MCF 10A (cell line): ENCODE data around the gene CRHR1. TPM values are rescaled to one million over a fixed set of nuclear protein-coding genes. Genes with fewer than 3 reads are reported as not detected.

Experiments
- BruUV-seq: library from RNA; stranded (reverse); fragments of 400-500 nt; replicated peaks from 2 replicates; lab custom pipeline; 2021; lab: Mats Ljungman, UMichigan
- CTCF ChIA-PET: fragments of 300-600 bp; sonication (Branson Sonifier 250); formaldehyde crosslinking; extraction: SDS; loops from one replicate; lab custom pipeline; 2021; ENCODE audit warnings: antibody characterized with exemption, inconsistent platforms; lab: Yijun Ruan, JAX
- POLR2A ChIA-PET: fragments of 300-600, 350-650 bp; sonication (Branson Sonifier 250); formaldehyde crosslinking; extraction: SDS; loops from one replicate; lab custom pipeline; 2020; ENCODE audit warnings: antibody characterized with exemption, inconsistent platforms; lab: Yijun Ruan, JAX
- DNase-seq: peaks from one replicate; pipeline ENCODE4 v3.0.0-alpha.2; 2018; ENCODE audit not compliant: unreplicated experiment
- H3K27ac Mint-ChIP-seq: one replicate; pipeline ENCODE4 v1.8.0; 2022; ENCODE audit warnings: mild to moderate bottlenecking, low read depth, mixed read lengths; ENCODE audit not compliant: unreplicated experiment
- H3K27me3 Mint-ChIP-seq: one replicate; pipeline ENCODE4 v1.8.0; 2022; ENCODE audit warnings: mixed read lengths; ENCODE audit not compliant: insufficient read depth, unreplicated experiment
- H3K36me3 Mint-ChIP-seq: one replicate; pipeline ENCODE4 v1.8.0; 2022; ENCODE audit warnings: mild to moderate bottlenecking, moderate library complexity, mixed read lengths; ENCODE audit not compliant: insufficient read depth, unreplicated experiment
- H3K4me1 Mint-ChIP-seq: one replicate; pipeline ENCODE4 v1.8.0; 2022; ENCODE audit warnings: mixed read lengths; ENCODE audit not compliant: insufficient read depth, unreplicated experiment
- H3K4me3 Mint-ChIP-seq: one replicate; pipeline ENCODE4 v1.8.0; 2022; ENCODE audit warnings: mild to moderate bottlenecking, moderate library complexity, mixed read lengths; ENCODE audit not compliant: unreplicated experiment
- H3K9me3 Mint-ChIP-seq: one replicate; pipeline ENCODE4 v1.8.0; 2022; ENCODE audit warnings: mixed read lengths; ENCODE audit not compliant: unreplicated experiment
- CTCF ChIP-seq: fragments of 200-600 bp; IDR thresholded peaks from one replicate; pipeline ENCODE4 v1.8.0; 2022; ENCODE audit warnings: antibody characterized with exemption, mild to moderate bottlenecking; ENCODE audit not compliant: unreplicated experiment
- intact Hi-C: fragments of 100-400 bp; cut with micrococcal nuclease; formaldehyde crosslinking; loops from 2 replicates; pipeline ENCODE4 v1.14.1; 2022
- total RNA-seq: library from RNA; stranded (reverse); gene quantifications from 2 replicates; pipeline ENCODE4 v1.2.3, GENCODE V29; 2022

Gene CRHR1
- total RNA-seq, 1 experiment from 2014 or later: not detected

- intact Hi-C loops: loop anchor here (1.0 kb wide), 1 partner anchor 155 kb away; no protein-coding TSS in a partner anchor
- no TSS peak for BruUV-seq
- ChIA-PET POLR2A (no interaction called here), CTCF (interaction anchor here (0.9 to 1.0 kb wide), 2 partner anchors 11 to 155 kb away, joined by 3 read pairs; no protein-coding TSS in a partner anchor)
- H3K4me1 Mint-ChIP-seq: peaks cover 7% of the 10 kb centered on the region
- no peak overlapping the region for H3K27ac Mint-ChIP-seq
- no peaks in the 10 kb centered on the region for H3K9me3 Mint-ChIP-seq
- DNase-seq: peak; percentile 22
- TF ChIP-seq CTCF: no peak
- peaks cover 5% of the 10 kb centered on the region for H3K36me3 Mint-ChIP-seq
- peaks cover 79% of the 10 kb centered on the region for H3K27me3 Mint-ChIP-seq
- no peak overlapping the region for H3K4me3 Mint-ChIP-seq
Observed at GRCh38 chr17:45794840-45795239, 10.7 kb downstream of the CRHR1 start.

DNA sequence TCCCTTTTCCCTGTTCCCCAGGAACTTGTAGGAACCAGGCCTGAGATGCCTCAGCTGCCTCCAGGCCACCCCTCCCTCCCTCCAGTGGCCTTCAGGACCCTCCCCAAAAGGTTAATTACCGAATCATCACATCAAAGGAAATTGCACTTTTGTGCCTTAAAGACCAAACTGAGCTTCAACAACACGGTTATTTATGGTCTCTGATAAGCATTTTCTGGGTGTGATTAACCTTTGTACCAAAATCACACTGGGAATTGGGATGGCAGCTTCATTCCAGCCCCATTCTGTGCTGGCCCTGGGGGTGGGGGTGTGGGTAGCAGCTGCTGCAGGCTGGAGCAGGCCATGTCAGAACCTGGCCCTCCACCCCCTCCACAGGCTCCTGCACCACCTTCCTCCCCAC is 16.7 kb downstream of the CRHR1 start:
- Mint-ChIP-seq H3K27ac (no peak overlapping the region), H3K27me3 (peaks cover 75% of the 10 kb centered on the region), H3K4me3 (no peak overlapping the region), H3K9me3 (no peaks in the 10 kb centered on the region), H3K4me1 (no peaks in the 10 kb centered on the region), H3K36me3 (no peaks in the 10 kb centered on the region)
- BruUV-seq: no TSS peak
- DNase-seq: no peak
- intact Hi-C loops: no loop called here
- no peak for TF ChIP-seq CTCF
- CTCF ChIA-PET: interaction anchor here (0.7 kb wide), 1 partner anchor 202 kb away, joined by 3 read pairs; no protein-coding TSS in a partner anchor
- POLR2A ChIA-PET: interaction anchor here (0.6 to 0.7 kb wide), 2 partner anchors 61 to 706 kb away, joined by 3 read pairs; no protein-coding TSS in a partner anchor

DNA sequence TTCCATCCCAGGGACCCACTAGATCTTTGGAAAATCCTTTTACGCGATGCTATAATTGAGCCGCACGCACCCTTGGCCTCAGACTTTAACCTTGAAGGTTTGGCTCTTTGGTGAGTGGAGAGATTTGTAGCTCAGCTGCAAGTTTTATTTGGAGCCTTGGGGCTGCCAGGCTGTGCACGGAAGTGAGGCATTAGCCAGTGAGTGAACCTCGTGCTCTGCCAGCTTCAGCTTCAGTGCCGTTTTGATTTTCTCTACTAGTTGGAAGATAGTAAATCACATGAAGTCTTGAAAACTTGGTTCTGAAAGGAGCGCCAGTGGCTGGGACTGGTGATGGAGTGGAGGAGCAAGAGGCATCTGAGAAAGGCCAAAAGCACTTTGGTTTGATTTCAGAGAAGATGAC is 17.3 kb downstream of the CRHR1 start:
- no peak for DNase-seq
- BruUV-seq: no TSS peak
- no peaks in the 10 kb centered on the region for H3K9me3 Mint-ChIP-seq
- H3K4me1 Mint-ChIP-seq: no peaks in the 10 kb centered on the region
- intact Hi-C loops: no loop called here
- no peak overlapping the region for H3K27ac Mint-ChIP-seq
- H3K27me3 Mint-ChIP-seq: peaks cover 75% of the 10 kb centered on the region
- TF ChIP-seq CTCF: no peak
- ChIA-PET CTCF (no interaction called here), POLR2A (interaction anchor here (0.7 kb wide), 1 partner anchor 60 kb away, joined by 3 read pairs; no protein-coding TSS in a partner anchor)
- H3K36me3 Mint-ChIP-seq: no peaks in the 10 kb centered on the region
- no peak overlapping the region for H3K4me3 Mint-ChIP-seq

DNA sequence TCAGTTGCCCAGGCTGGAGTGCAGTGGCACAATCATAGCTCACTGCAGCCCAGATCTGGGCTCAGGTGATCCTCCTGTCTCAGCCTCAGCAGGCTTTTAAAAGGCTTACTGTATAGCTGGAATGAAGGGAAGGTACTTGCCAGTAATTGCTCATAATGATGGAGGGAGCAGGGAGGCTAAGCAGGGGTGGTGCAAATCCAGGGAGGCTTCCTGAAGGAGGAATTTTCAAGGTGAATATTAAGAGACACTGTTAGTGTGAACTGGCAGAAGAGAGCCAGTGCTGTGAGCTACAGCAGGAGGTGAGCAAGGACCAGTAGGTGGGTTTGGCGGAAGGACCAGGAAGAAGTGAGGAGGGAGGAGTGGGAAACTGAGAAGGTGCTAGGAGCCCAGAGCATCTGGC is 24.7 kb downstream of the CRHR1 start:
- Mint-ChIP-seq H3K9me3 (peaks cover 6% of the 10 kb centered on the region), H3K36me3 (no peaks in the 10 kb centered on the region), H3K27ac (no peak overlapping the region), H3K27me3 (peaks cover 37% of the 10 kb centered on the region), H3K4me3 (no peak overlapping the region), H3K4me1 (no peaks in the 10 kb centered on the region)
- no TSS peak for BruUV-seq
- no peak for DNase-seq
- ChIA-PET POLR2A (no interaction called here), CTCF (interaction anchor here (1.3 to 2.7 kb wide), 2 partner anchors 23 to 41 kb away, joined by 4 to 8 read pairs; no protein-coding TSS in a partner anchor)
- intact Hi-C loops: no loop called here
- TF ChIP-seq CTCF: no peak
